WI38 (cell line): Measurements from ENCODE around the gene CD79B.
"Not testable (repeated sequence)": the region's sequence is repeated elsewhere in the genome, so short reads cannot be mapped to it uniquely, and the experiment has no call there.

Experiments
- H3K4me3 ChIP-seq: 2 replicates; pipeline ENCODE4 v1.5.1; 2011; ENCODE audit warnings: low read depth, mild to moderate bottlenecking, control low read depth, low read length
- CTCF ChIP-seq: IDR thresholded peaks from 2 replicates; pipeline ENCODE4 v1.5.1; 2012; ENCODE audit warnings: low read depth, mild to moderate bottlenecking, control low read depth, low read length

CD79B gene

DNA sequence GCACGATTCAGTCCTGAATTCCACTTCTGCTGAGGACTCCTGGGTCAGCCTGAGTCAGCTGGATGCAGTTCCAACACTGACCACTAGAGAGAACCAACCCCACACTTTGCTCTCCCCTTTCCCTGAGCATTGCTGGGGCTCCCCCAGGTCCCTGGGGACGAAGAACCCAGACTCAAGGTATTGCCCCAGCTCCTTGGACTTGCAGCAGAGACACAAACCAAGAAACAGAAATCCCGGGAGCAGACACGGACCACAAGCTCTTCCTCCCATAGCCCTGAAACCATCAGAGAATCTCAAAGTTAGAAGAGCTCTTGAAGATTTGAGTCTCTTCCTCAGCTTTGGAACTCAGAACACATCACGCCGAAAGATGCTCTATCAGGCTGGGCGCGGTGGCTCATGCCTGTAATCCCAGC, 12.8 kb downstream of the CD79B start:
- TF ChIP-seq CTCF = peak; percentile 98
- H3K4me3 ChIP-seq = no peak overlapping the region

DNA sequence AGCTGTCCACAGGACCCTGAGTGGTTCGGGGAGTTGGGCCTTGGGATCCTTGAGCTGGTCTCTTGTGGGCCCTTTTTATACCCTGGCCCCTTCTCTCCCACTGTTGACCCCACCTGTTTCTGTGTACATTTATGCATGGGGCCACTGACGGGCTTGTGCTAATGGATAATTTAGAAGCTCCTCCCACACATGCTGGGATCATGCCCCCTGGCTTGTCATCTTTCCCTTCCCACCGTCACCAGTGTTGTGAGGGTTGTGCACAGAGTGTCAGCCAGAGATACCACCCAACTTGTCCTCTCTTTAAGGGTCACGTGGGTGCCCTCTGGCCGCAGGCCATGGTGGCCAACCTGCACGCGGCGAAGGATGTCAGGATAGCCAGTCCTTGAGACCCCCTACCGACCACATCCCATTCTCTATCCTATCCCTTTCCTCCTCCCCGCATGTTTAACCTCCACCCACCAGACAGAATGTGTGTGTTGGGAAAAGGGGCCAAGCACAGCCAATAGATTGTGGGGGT, 13.3 kb downstream of the CD79B start, which contains the start of gene GH1:
Gene GH1 (minus strand): TSS at position 51 of the 517 bp plus-strand sequence. CDS start 63 bp downstream, outside the sequence.
- not testable (repeated sequence) for H3K4me3 ChIP-seq

DNA sequence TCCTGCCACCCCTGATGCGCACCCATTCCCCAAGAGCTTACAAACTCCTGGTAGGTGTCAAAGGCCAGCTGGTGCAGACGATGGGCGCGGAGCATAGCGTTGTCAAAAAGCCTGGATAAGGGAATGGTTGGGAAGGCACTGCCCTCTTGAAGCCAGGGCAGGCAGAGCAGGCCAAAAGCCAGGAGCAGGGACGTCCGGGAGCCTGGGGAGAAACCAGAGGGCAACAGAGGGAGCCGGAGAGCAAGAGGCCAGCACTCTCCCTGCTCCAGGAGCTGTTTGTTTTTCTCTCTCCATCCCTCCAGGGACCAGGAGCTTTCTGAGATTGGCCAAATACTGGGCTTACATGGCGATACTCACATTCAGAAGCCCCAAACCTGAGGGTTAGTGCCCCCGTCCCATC, 13.8 kb downstream of the CD79B start:
- no peak overlapping the region for H3K4me3 ChIP-seq
- no peak for TF ChIP-seq CTCF

DNA sequence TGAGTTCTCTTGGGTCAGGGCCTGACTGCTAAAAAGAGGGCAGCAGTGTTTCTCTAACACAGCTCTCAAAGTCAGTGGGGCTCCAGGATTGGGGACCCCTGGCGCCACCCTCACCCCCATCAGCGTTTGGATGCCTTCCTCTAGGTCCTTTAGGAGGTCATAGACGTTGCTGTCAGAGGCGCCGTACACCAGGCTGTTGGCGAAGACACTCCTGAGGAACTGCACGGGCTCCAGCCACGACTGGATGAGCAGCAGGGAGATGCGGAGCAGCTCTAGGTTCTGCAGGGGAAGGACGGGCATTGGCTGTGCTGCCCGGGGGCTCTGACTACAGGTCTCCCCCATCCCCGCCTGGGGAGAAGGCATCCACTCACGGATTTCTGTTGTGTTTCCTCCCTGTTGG, 14.5 kb downstream of the CD79B start:
- TF ChIP-seq CTCF = no peak
- no peak overlapping the region for H3K4me3 ChIP-seq

- not testable (repeated sequence) for H3K4me3 ChIP-seq
Observed at GRCh38 chr17:63917206-63917605, 14.9 kb downstream of the CD79B start.

DNA sequence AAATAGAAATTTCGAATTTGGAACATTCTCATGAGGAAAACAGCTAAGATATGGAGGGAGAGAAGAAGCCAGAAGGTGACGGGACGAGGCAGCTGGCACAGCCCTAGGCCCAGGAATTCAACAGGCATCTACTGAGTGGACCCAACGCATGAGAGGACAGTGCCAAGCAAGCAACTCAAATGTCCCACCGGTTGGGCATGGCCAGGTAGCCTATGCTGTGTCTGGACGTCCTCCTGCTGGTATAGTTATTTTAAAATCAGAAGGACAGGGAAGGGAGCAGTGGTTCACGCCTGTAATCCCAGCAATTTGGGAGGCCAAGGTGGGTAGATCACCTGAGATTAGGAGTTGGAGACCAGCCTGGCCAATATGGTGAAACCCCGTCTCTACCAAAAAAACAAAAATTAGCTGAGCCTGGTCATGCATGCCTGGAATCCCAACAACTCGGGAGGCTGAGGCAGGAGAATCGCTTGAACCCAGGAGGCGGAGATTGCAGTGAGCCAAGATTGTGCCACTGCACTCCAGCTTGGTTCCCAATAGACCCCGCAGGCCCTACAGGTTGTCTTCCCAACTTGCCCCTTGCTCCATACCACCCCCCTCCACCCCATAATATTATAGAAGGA, 15.5 kb downstream of the CD79B start:
- H3K4me3 ChIP-seq = no peak overlapping the region
- no peak for TF ChIP-seq CTCF

GRCh38 chr17:63915753-63916152, 16.4 kb downstream of the CD79B start:
- not testable (repeated sequence) for H3K4me3 ChIP-seq

DNA sequence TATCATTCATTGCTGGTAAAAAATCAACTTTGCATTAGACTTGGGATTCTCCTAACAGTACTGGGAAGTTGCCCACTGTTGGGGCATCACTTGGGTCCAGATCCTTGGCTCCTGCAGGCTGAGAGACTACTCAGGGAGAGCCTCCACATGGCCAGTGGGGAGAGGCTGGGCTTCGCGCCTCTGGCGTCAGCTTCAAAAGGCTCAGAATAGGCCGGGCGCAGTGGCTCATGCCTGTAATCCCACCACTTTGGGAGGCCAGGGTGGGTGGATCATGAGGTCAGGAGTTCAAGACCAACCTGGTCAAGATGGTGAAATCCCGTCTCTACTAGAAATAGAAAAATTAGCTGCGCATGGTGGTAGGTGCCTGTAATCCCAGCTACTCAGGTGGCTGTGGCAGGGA, 17.7 kb downstream of the CD79B start:
- no peak overlapping the region for H3K4me3 ChIP-seq
- no peak for TF ChIP-seq CTCF

GRCh38 chr17:63911657-63912100, 20.5 kb downstream of the CD79B start:
- TF ChIP-seq CTCF = peak; percentile 60
- no peak overlapping the region for H3K4me3 ChIP-seq
